HEK293 (cell line): ENCODE measurements around the gene KRTAP4-7.
"Not testable (repeated sequence)": the region's sequence is repeated elsewhere in the genome, so short reads cannot be mapped to it uniquely, and the experiment has no call there.

Experiments
- CTCF ChIA-PET: fragments of 350-600 bp; formaldehyde crosslinking; extraction: SDS; loops from one replicate; lab custom pipeline; 2021; ENCODE audit warnings: antibody characterized with exemption; lab: Yijun Ruan, JAX
- POLR2A ChIA-PET: fragments of 300-600 bp; formaldehyde crosslinking; extraction: SDS; loops from one replicate; lab custom pipeline; 2020; ENCODE audit warnings: antibody characterized with exemption, inconsistent platforms; lab: Yijun Ruan, JAX
- H3K27ac ChIP-seq: fragments of 200-500 bp; sonication (Bioruptor generic); 2 replicates; pipeline ENCODE4 v1.5.1; 2014; ENCODE audit warnings: low read depth, low read length, control low read depth, inconsistent platforms; ENCODE audit errors: extremely low read depth
- H3K36me3 ChIP-seq, 2 experiments: fragments of 200-500 bp in 1 of 2; sonication (Bioruptor generic) in 1 of 2; 1 replicate in 1 of 2; 2 replicates in 1 of 2; pipeline ENCODE4 v1.5.1; 2014 to 2017; ENCODE audit warnings: inconsistent platforms in 2 of 2, low read length in 2 of 2; ENCODE audit not compliant: control insufficient read depth in 2 of 2, insufficient read depth in 1 of 2
- H3K4me1 ChIP-seq: fragments of 200-500 bp; sonication (Bioruptor generic); 2 replicates; pipeline ENCODE4 v1.5.1; 2014; ENCODE audit warnings: mild to moderate bottlenecking, low read length, inconsistent platforms; ENCODE audit not compliant: control insufficient read depth, insufficient read depth
- H3K4me3 ChIP-seq: 2 replicates; pipeline ENCODE4 v1.5.1; 2011; ENCODE audit warnings: low read depth, mild to moderate bottlenecking, control low read depth, low read length, moderate library complexity
- H3K9me3 ChIP-seq: fragments of 200-500 bp; sonication (Bioruptor generic); 2 replicates; pipeline ENCODE4 v1.5.1; 2014; ENCODE audit warnings: low read depth, low read length, inconsistent platforms; ENCODE audit not compliant: control insufficient read depth, insufficient read depth
- GLI2 ChIP-seq: fragments of 450-650 bp; formaldehyde crosslinking; IDR thresholded peaks from 2 replicates; pipeline ENCODE4; 2017; ENCODE audit warnings: missing biosample characterization, missing genetic modification characterization, low read depth, borderline replicate concordance
- GLI4 ChIP-seq: fragments of 450-650 bp; formaldehyde crosslinking; IDR thresholded peaks from 2 replicates; pipeline ENCODE4 v1.5.1; 2016; ENCODE audit warnings: missing biosample characterization, missing genetic modification characterization
- HOXA7 ChIP-seq: sonication (generic); formaldehyde crosslinking; IDR thresholded peaks from 2 replicates; pipeline ENCODE4 v1.8.1; 2022; ENCODE audit warnings: missing genetic modification reagents, borderline replicate concordance
- HOXD13 ChIP-seq: sonication (generic); formaldehyde crosslinking; IDR thresholded peaks from 2 replicates; pipeline ENCODE4 v1.8.0; 2022; ENCODE audit warnings: missing genetic modification reagents, borderline replicate concordance
- MYNN ChIP-seq: fragments of 450-650 bp; formaldehyde crosslinking; IDR thresholded peaks from 2 replicates; pipeline ENCODE4 v1.5.1; 2016; ENCODE audit warnings: missing biosample characterization, missing genetic modification characterization, borderline replicate concordance
- OVOL3 ChIP-seq: fragments of 450-650 bp; formaldehyde crosslinking; IDR thresholded peaks from 2 replicates; pipeline ENCODE4 v1.5.1; 2016; ENCODE audit warnings: missing biosample characterization, missing genetic modification characterization
- ZBTB48 ChIP-seq: fragments of 450-650 bp; formaldehyde crosslinking; IDR thresholded peaks from 2 replicates; pipeline ENCODE4 v1.5.1; 2016; ENCODE audit warnings: missing biosample characterization, missing genetic modification characterization
- ZIC2 ChIP-seq: fragments of 450-650 bp; formaldehyde crosslinking; IDR thresholded peaks from 2 replicates; pipeline ENCODE4 v1.5.1; 2016; ENCODE audit warnings: missing biosample characterization, missing genetic modification characterization
- ZNF157 ChIP-seq: fragments of 450-650 bp; formaldehyde crosslinking; IDR thresholded peaks from 2 replicates; pipeline ENCODE4 v1.5.1; 2016; ENCODE audit warnings: missing biosample characterization, missing genetic modification characterization
- ZNF16 ChIP-seq: fragments of 450-650 bp; formaldehyde crosslinking; IDR thresholded peaks from 2 replicates; pipeline ENCODE4 v1.5.1; 2016; ENCODE audit warnings: low read depth, missing biosample characterization, missing genetic modification characterization
- ZNF175 ChIP-seq: fragments of 450-650 bp; formaldehyde crosslinking; IDR thresholded peaks from 2 replicates; pipeline ENCODE4 v1.5.1; 2016; ENCODE audit warnings: missing biosample characterization, missing genetic modification characterization
- ZNF202 ChIP-seq: fragments of 450-650 bp; formaldehyde crosslinking; IDR thresholded peaks from 2 replicates; pipeline ENCODE4 v1.5.1; 2016; ENCODE audit warnings: missing biosample characterization, missing genetic modification characterization, borderline replicate concordance
- ZNF214 ChIP-seq: fragments of 450-650 bp; formaldehyde crosslinking; IDR thresholded peaks from 2 replicates; pipeline ENCODE4 v1.5.1; 2017; ENCODE audit warnings: missing biosample characterization, mild to moderate bottlenecking, missing genetic modification characterization, borderline replicate concordance
- ZNF274 ChIP-seq, 2 experiments: fragments of 200-500 bp in 1 of 2; fragments of 450-650 bp in 1 of 2; sonication (Bioruptor generic) in 1 of 2; formaldehyde crosslinking in 1 of 2; IDR thresholded peaks; 2 replicates each; pipeline versions ENCODE4 v1.5.1 to v1.6.1; 2014 to 2016; ENCODE audit warnings: borderline replicate concordance in 1 of 2, inconsistent platforms in 1 of 2, low read length in 1 of 2, missing biosample characterization in 1 of 2, missing genetic modification characterization in 1 of 2
- ZNF416 ChIP-seq: fragments of 450-650 bp; formaldehyde crosslinking; IDR thresholded peaks from 2 replicates; pipeline ENCODE4 v1.5.1; 2016; ENCODE audit warnings: missing biosample characterization, missing genetic modification characterization
- ZNF629 ChIP-seq: fragments of 450-650 bp; formaldehyde crosslinking; IDR thresholded peaks from 2 replicates; pipeline ENCODE4 v1.5.1; 2017; ENCODE audit warnings: missing biosample characterization, missing genetic modification characterization
- ZNF664 ChIP-seq: fragments of 450-650 bp; formaldehyde crosslinking; IDR thresholded peaks from 2 replicates; pipeline ENCODE4 v1.5.1; 2016; ENCODE audit warnings: missing biosample characterization, missing genetic modification characterization
- TF ChIP-seq, protein P1 (sequence below): fragments of 450-650 bp; formaldehyde crosslinking; IDR thresholded peaks from 2 replicates; pipeline ENCODE4 v1.5.1; 2016; ENCODE audit warnings: missing biosample characterization, missing genetic modification characterization, low read depth

The KRTAP4-7 gene

DNA sequence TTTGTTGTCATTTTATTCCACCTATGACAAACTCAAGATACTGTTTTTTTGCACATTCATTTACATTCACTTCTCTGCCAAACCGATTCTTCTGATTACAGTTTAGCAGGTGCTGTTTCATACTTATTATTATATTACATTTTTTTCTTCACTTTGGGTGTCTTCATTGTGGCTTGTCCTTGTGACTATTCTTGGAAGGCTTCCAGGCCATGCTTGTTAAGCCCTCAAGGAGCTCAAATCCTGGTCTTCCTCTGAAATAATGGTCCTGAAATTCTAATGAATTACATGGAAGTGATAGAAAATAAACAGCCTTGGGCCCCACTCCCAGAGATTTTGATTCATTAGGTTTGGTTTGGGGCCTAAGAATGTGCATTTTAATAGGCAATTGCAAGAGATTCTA is 19.6 kb upstream of the KRTAP4-7 start:
- H3K4me1 ChIP-seq, result no peaks in the 10 kb centered on the region
- no peaks in the 10 kb centered on the region for H3K36me3 ChIP-seq
- TF ChIP-seq ZNF157 (tag by site-specific recombination), result no peak
- TF ChIP-seq OVOL3, result no peak
- TF ChIP-seq HOXD13 (CRISPR knock-in tag), result no peak
- TF ChIP-seq ZNF629 (tag by site-specific recombination), result no peak
- TF ChIP-seq, protein P1, sequence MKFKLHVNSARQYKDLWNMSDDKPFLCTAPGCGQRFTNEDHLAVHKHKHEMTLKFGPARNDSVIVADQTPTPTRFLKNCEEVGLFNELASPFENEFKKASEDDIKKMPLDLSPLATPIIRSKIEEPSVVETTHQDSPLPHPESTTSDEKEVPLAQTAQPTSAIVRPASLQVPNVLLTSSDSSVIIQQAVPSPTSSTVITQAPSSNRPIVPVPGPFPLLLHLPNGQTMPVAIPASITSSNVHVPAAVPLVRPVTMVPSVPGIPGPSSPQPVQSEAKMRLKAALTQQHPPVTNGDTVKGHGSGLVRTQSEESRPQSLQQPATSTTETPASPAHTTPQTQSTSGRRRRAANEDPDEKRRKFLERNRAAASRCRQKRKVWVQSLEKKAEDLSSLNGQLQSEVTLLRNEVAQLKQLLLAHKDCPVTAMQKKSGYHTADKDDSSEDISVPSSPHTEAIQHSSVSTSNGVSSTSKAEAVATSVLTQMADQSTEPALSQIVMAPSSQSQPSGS (tag by site-specific recombination), result no peak
- TF ChIP-seq GLI2 (tag by site-specific recombination), result no peak
- no peak for TF ChIP-seq ZNF202 (tag by site-specific recombination)
- TF ChIP-seq ZNF214 (tag by site-specific recombination), result no peak
- no peak for TF ChIP-seq ZNF664
- TF ChIP-seq, all 188 proteins: peak for 0
- POLR2A ChIA-PET, result no interaction called here
- CTCF ChIA-PET, result interaction anchor here (1.5 kb wide), 1 partner anchor 601 kb away, joined by 4 read pairs; no protein-coding TSS in a partner anchor
- H3K27ac ChIP-seq, result no peak overlapping the region
- H3K4me3 ChIP-seq, result no peak overlapping the region
- H3K9me3 ChIP-seq, result no peaks in the 10 kb centered on the region

DNA sequence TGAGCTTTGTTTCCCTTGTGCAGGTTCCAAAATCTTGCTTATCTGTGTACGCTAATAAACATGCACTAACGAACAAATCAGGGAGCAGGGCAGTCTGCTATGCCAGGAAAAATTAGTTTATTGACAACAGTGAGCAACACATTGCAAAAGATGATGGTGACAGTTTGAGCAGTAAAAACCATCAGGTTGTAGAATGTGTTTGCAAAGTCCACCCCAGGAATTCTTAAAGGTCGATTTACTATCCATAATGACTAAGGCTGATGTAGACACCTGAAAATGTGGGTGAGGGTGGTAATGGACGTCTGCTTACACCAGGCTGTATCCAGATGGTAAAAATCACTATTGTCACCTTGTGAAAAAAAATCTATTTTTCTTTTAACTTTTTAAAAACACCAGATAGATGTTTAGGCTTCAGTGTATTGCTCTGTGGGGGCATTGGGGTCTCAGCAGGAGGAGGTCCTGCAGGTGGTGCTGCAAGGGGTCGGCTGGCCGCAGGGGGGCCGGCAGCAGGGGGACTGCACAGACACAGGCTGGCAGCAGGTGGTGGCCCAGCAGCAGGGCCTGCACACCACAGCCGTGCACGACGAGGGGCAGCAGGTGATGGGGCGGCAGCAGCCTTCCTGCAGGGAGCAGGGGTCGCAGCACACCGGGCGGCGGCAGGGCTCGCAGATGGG is 18.8 kb upstream of the KRTAP4-7 start:
- CTCF ChIA-PET, result interaction anchor here (1.5 kb wide), 1 partner anchor 601 kb away, joined by 4 read pairs; no protein-coding TSS in a partner anchor
- H3K36me3 ChIP-seq, H3K9me3 ChIP-seq, H3K4me3 ChIP-seq, POLR2A ChIA-PET, H3K4me1 ChIP-seq, H3K27ac ChIP-seq: not testable (repeated sequence)
- TF ChIP-seq ZIC2 (tag by site-specific recombination), result peak; percentile 55

DNA sequence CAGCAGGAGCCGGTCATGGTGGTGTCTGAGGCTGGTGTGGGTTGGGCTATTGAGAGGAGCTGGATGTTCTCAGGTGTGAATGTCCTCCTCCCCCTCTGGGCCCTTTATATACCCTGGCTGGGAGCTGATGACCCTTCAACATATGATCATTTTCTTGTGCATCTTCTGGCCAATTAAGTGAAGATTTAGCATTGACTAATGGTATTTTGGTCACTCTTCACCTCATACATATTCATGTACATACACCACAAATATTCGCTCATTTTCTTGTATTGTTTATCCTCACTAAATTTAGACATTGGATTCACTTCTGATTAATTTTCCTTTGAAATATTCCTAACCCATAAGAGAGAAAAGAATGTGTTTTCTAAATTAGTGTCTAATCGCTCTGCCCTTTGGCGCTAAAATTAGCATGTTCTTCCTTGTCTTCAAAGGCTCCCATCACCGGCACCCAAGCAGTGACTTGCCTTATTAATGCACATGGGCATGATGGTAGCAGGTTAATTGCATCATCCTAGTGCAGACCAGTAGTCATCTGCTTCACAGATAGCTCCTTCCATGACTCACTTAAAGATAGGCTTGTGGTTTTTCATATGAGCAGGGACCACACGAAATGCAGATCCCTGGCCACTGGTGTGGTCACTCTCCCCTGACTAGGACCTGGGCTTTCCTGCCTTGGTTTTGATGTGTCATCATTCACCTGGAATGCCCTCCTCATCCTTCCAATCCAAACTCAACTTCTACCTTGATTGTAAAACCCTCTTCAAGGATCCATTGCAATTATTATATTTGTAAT is 17.9 kb upstream of the KRTAP4-7 start, which contains the start of gene KRTAP2-4:
Gene KRTAP2-4, minus strand, starts transcription at position 51 of the 796 bp plus-strand sequence. Its CDS starts 34 bp downstream, at position 17.
- Histone ChIP-seq H3K9me3 (no peaks in the 10 kb centered on the region), H3K27ac (no peak within 1 kb of the TSS), H3K4me1 (no peaks in the 10 kb centered on the region), H3K4me3 (no peak within 1 kb of the TSS)
- POLR2A ChIA-PET, result no interaction called here
- TF ChIP-seq ZNF175 (tag by site-specific recombination) (no peak), MYNN (tag by site-specific recombination) (no peak), ZNF274 (IDR thresholded peaks at IDR 0.05; ENCODE audit: low read length) (no peak), ZNF274 (tag by site-specific recombination; IDR thresholded peaks at IDR 0.05; ENCODE audit: borderline replicate concordance) (no peak), ZNF16 (tag by site-specific recombination) (no peak), GLI4 (no peak), ZNF416 (tag by site-specific recombination) (no peak), ZBTB48 (tag by site-specific recombination) (no peak), HOXA7 (no peak)
- TF ChIP-seq, all 188 proteins: peak for 0
- CTCF ChIA-PET, result no interaction called here
- H3K36me3 ChIP-seq, result no peaks in the 10 kb centered on the region
